ENCODE results near the gene ACSBG1. TPM values are rescaled to one million over a fixed set of nuclear protein-coding genes. Genes with fewer than 3 reads are reported as not detected.
"Not testable (repeated sequence)": the region's sequence is repeated elsewhere in the genome, so short reads cannot be mapped to it uniquely, and the experiment has no call there.

The ACSBG1 gene
- total RNA-seq, 2 experiments from 2014 or later, result 0.30 to 0.41 TPM

GRCh38 chr15:78247911-78248310 is 13.5 kb upstream of the ACSBG1 start:
- DNase-seq (ENCODE audit: low spot score), result no peak
- no peaks in the 10 kb centered on the region for H3K9me3 ChIP-seq (ENCODE audit: low read length)
- H2AFZ ChIP-seq (ENCODE audit: low read length), result no peak overlapping the region
- H3K36me3 ChIP-seq (ENCODE audit: insufficient read depth, low read length), result no peaks in the 10 kb centered on the region
- ChIA-PET POLR2A (interaction anchor here (1.0 kb wide), 1 partner anchor 197 kb away, joined by 4 read pairs; no protein-coding TSS in a partner anchor), CTCF (ENCODE audit: unreplicated experiment) (no interaction called here)
- no peak overlapping the region for H3K27ac ChIP-seq (ENCODE audit: low read depth, low read length, poor library complexity, severe bottlenecking)
- no peaks in the 10 kb centered on the region for H3K9me2 ChIP-seq (ENCODE audit: insufficient read depth, low read length)
- no peaks in the 10 kb centered on the region for H4K20me1 ChIP-seq (ENCODE audit: insufficient read depth, low read length)
- no peaks in the 10 kb centered on the region for H3K79me2 ChIP-seq (ENCODE audit: insufficient read depth, low read depth, low read length)
- H3K4me1 ChIP-seq (ENCODE audit: insufficient read depth, low read length, poor library complexity, severe bottlenecking), result no peaks in the 10 kb centered on the region
- H3K4me2 ChIP-seq (ENCODE audit: low read length), result no peak overlapping the region
- intact Hi-C loops (cut with micrococcal nuclease; ENCODE audit: unreplicated experiment), result loop anchor here (10.0 kb wide), 1 partner anchor 343 kb away; no protein-coding TSS in a partner anchor
- BruUV-seq (replicated peaks), result no TSS peak
- TF ChIP-seq CTCF (conservative IDR thresholded peaks at IDR 0.05; ENCODE audit: low read length) (no peak), EZH2phosphoT487 (IDR thresholded peaks at IDR 0.05; ENCODE audit: borderline replicate concordance, low read depth, low read length) (no peak)
- H3K4me3 ChIP-seq (ENCODE audit: low read depth, low read length, poor library complexity, severe bottlenecking), result no peak overlapping the region

- H3K4me1 ChIP-seq (ENCODE audit: insufficient read depth, low read length, poor library complexity, severe bottlenecking); H3K27ac ChIP-seq (ENCODE audit: low read depth, low read length, poor library complexity, severe bottlenecking); H2AFZ ChIP-seq (ENCODE audit: low read length); POLR2A ChIA-PET; H3K4me2 ChIP-seq (ENCODE audit: low read length); H3K36me3 ChIP-seq (ENCODE audit: insufficient read depth, low read length); DNase-seq (ENCODE audit: low spot score); BruUV-seq (replicated peaks); H3K9me3 ChIP-seq (ENCODE audit: low read length); H3K9me2 ChIP-seq (ENCODE audit: insufficient read depth, low read length); CTCF ChIA-PET (ENCODE audit: unreplicated experiment); H4K20me1 ChIP-seq (ENCODE audit: insufficient read depth, low read length); H3K79me2 ChIP-seq (ENCODE audit: insufficient read depth, low read depth, low read length); H3K4me3 ChIP-seq (ENCODE audit: low read depth, low read length, poor library complexity, severe bottlenecking): not testable (repeated sequence)
- intact Hi-C loops (cut with micrococcal nuclease; ENCODE audit: unreplicated experiment), result loop anchor here (10.0 kb wide), 1 partner anchor 341 kb away; no protein-coding TSS in a partner anchor
These were observed 11.7 kb upstream of the ACSBG1 start for GRCh38 chr15:78245976-78246620.

- H3K36me3 ChIP-seq (ENCODE audit: insufficient read depth, low read length); DNase-seq (ENCODE audit: low spot score); H3K4me2 ChIP-seq (ENCODE audit: low read length); H4K20me1 ChIP-seq (ENCODE audit: insufficient read depth, low read length); H3K9me2 ChIP-seq (ENCODE audit: insufficient read depth, low read length); H3K79me2 ChIP-seq (ENCODE audit: insufficient read depth, low read depth, low read length); H2AFZ ChIP-seq (ENCODE audit: low read length); CTCF ChIA-PET (ENCODE audit: unreplicated experiment); H3K27ac ChIP-seq (ENCODE audit: low read depth, low read length, poor library complexity, severe bottlenecking); H3K4me1 ChIP-seq (ENCODE audit: insufficient read depth, low read length, poor library complexity, severe bottlenecking); POLR2A ChIA-PET; H3K4me3 ChIP-seq (ENCODE audit: low read depth, low read length, poor library complexity, severe bottlenecking); H3K9me3 ChIP-seq (ENCODE audit: low read length); BruUV-seq (replicated peaks): not testable (repeated sequence)
- intact Hi-C loops (cut with micrococcal nuclease; ENCODE audit: unreplicated experiment), result loop anchor here (10.0 kb wide), 1 partner anchor 341 kb away; no protein-coding TSS in a partner anchor
These were observed 11.0 kb upstream of the ACSBG1 start for GRCh38 chr15:78245392-78245791.

Measured in OCI-LY7 (cell line).